Stimulated activated CD4-positive, alpha-beta T cell treated with anti-CD3 and anti-CD28 coated beads, TNF-alpha, amount 100 ng/mL, for 24 hours (primary cell): Measurements from ENCODE around the gene GSK3A.
A peak's percentile ranks its signal among the peaks of the same experiment; 100 is the strongest.

Experiments
- DNase-seq, 3 experiments: peaks; one replicate each; pipeline ENCODE4 v3.0.0-alpha.2; 2020; ENCODE audit warnings: low read depth in 3 of 3

The GSK3A gene

GRCh38 chr19:42281146-42281826 lies 38.9 kb upstream of the GSK3A start:
- no peak for DNase-seq

DNA sequence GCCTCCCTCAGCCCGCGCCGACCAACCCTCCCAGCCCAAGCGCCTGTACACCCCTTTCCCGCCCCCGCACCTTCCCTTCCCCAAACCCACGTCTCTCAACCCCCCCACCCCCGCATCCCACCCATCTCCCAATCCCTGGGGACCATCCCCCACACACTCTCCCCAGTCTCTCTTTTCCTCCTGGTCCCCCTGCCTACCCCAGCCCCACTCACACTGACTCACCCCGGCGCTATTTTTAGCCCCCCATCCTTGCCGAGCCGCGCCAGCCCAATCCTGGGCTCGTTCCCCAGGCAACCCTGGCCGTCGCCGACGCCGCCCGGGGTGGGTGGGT lies 38.4 kb upstream of the GSK3A start:
- DNase-seq, result no peak

DNA sequence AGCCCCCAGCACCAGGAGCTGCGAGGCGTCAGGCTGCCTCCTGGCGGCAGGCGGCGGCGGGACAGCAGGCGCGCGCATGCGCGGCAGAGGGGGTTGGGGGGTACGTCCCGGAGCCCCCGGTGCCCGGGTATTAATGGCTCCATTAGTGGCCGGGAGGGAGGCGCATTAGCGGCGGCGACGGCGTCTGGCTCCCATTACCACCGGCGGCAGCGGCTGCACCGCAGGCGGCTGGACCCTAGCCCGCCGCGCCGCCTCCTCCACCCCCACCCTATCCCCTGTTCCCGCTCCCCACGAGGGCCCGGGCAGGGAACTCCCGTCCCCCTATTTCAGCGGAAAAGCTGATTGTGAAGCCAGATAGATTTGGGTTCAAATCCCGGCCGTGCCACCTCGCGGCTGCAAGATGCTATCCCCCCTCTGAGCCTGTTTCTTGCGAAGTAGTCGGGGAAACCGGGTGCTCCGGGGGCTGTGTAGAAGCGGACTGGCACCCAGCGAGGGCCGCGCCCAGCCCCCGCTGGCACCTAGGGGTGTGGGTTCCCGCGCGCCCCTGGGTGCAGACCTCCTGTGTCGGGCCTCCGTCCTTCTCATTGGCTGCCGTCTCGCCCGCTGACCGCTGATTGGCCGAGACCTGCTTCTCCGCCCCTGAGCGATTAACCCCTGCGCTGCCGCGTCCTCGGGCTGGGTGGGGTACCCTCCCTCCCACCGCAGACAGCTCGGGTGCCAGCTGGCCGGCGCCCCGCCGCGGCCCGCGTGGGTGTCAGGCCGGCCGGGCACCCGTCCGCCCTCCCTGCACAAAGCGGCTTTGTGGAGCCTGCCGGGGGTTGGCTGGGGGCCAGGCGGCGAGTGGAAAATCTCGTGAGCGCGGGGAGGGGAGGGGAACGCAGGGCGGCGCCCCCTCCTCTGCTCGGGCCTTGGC lies 37.8 kb upstream of the GSK3A start:
- DNase-seq, result peak; percentile 65 to 89 (median 73)

GRCh38 chr19:42279155-42279901 lies 36.9 kb upstream of the GSK3A start:
- DNase-seq, result no peak

DNA sequence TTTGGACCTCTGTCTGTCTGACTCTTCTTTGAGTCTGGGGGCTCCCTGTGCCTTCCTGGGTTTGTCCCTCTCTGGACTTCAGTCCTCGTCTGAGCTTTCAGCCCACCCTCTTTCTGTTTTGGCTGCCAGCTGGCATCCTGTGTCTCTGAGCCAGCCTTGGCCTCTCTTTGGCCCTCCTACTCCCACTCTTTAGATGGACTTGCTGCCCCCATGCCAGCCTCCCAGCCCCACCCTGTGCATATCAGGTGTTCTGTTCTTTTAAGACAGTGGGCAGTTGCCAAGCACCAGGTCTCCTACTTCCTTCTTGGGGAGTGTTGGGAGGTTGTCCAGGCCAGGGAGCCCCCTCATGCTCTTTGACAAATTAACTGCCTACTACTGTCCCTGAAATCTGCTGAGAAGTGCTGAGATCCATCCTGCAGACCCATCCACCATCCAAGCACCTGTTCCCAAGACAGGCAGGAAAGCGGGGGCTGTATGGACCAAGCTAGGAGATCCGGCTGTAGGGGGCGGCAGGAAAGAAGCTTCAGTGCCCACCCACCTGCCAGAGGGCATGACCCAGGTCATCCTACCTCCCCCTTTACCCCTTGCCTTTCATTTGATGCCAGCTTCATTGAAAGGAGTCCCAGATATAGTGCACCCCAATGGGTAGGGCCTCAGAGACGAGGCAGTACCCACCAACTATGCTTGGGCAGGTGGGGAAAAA lies 36.2 kb upstream of the GSK3A start:
- no peak for DNase-seq

GRCh38 chr19:42277821-42278451 lies 35.5 kb upstream of the GSK3A start:
- no peak for DNase-seq

DNA sequence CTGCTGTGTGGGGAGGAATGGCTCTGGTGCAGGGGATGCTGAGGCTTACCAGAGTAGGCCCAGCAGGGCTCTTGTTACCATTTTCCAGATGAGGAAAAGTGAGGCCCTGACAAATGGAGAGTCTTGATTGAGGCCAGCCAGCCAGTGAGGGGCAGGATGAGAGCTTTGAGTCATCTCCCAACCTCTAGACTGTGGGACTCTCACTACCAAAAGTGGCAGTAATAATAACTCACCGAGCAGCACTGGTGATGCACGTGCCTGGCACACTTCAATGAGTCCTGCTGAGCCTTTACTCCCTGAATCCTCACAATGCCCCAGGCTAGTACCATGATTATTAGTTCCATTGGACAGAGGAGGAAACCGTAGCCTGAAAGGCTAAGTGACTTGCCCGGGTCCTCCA lies 34.4 kb upstream of the GSK3A start:
- no peak for DNase-seq

GRCh38 chr19:42276284-42276683 lies 33.9 kb upstream of the GSK3A start:
- DNase-seq, result no peak

- no peak for DNase-seq
Observed at GRCh38 chr19:42275517-42275916, 33.1 kb upstream of the GSK3A start.

DNA sequence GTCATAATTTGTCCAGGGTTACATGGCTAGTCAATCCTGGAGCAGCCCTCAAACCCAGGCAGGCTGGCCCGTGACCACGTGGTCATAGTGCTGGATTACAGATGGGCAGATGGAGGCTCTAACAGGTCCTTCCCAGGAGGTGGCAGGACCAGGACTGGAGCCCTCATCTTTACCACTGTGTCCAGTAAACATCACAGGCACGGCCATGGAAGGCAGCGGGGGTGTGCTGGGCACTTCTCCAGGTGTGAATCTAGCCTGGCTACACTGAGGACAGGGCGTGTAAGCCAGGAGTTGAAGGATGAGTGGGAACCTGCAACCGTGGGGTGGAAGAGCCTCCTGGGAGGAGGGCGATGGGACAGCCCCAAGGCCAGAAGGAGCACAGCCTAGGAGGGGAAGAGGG lies 32.7 kb upstream of the GSK3A start:
- no peak for DNase-seq

- DNase-seq, result no peak
Observed at GRCh38 chr19:42274065-42274682, 31.8 kb upstream of the GSK3A start.

DNA sequence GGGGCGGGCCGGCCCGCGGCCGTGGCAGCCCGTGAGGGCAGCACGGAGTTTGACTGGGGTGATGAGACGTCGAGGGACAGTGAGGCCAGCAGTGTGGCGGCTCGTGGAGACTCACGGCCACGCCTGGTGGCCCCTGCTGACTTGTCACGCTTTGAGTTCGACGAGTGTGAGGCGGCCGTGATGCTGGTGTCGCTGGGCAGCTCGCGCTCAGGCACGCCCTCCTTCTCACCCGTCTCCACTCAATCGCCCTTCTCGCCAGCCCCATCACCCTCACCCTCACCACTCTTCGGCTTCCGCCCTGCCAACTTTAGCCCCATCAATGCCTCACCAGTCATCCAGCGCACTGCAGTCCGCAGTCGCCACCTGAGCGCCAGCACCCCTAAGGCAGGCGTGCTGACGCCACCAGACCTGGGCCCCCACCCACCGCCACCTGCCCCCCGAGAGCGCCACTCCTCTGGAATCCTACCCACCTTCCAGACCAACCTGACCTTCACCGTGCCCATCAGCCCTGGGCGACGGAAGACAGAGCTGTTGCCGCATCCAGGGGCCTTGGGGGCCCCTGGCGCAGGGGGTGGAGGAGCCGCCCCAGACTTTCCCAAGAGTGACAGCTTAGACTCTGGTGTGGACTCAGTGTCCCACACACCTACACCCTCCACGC lies 31.1 kb upstream of the GSK3A start:
- no peak for DNase-seq

DNA sequence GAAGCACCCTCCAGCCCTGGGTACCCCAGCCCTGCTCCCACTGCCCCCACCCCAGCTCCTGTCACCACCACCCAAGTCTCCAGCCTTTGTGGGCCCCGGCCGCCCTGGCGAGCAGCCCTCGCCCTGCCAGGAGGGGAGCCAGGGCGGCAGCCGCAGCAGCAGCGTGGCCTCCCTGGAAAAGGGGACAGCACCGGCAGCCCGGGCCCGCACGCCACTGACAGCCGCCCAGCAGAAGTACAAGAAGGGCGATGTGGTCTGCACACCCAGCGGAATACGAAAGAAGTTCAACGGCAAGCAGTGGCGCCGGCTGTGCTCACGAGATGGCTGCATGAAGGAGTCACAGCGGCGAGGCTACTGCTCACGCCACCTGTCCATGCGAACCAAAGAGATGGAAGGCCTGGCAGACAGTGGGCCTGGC lies 30.6 kb upstream of the GSK3A start:
- DNase-seq, result no peak

DNA sequence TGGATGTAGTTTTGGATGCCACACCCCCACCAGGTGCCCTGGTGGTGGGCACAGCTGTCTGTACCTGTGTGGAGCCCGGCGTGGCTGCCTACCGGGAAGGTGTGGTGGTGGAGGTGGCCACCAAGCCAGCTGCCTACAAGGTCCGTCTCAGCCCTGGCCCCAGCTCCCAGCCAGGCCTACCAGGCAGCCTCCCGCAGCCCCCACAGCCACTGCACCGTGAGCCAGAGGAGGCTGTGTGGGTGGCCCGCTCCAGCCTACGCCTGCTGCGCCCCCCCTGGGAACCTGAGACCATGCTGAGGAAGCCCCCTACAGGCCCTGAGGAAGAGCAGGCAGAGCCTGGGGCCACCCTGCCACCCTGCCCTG lies 30.1 kb upstream of the GSK3A start:
- no peak for DNase-seq

DNA sequence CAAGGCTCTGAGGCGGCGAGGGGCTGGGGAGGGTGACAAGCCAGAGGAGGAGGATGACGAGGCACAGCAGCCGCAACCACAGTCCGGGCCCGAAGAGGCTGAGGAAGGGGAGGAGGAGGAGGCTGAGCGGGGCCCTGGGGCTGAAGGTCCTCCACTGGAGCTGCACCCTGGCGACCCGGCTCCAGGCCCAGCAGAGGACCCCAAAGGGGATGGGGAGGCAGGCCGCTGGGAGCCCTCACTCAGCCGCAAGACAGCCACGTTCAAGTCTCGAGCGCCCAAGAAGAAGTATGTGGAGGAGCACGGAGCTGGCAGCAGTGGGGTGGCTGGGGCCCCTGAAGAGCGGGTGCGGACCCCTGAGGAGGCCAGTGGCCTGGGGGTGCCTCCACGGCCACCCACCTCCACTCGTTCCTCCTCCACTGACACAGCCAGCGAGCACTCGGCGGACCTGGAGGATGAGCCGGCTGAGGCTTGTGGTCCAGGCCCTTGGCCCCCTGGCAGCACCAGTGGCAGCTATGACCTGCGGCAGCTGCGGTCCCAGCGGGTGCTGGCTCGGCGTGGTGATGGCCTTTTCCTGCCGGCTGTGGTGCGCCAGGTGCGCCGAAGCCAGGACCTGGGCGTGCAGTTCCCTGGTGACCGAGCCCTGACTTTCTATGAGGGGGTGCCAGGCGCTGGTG lies 29.6 kb upstream of the GSK3A start:
- DNase-seq, result no peak

GRCh38 chr19:42271045-42271419 lies 28.6 kb upstream of the GSK3A start:
- DNase-seq, result no peak

DNA sequence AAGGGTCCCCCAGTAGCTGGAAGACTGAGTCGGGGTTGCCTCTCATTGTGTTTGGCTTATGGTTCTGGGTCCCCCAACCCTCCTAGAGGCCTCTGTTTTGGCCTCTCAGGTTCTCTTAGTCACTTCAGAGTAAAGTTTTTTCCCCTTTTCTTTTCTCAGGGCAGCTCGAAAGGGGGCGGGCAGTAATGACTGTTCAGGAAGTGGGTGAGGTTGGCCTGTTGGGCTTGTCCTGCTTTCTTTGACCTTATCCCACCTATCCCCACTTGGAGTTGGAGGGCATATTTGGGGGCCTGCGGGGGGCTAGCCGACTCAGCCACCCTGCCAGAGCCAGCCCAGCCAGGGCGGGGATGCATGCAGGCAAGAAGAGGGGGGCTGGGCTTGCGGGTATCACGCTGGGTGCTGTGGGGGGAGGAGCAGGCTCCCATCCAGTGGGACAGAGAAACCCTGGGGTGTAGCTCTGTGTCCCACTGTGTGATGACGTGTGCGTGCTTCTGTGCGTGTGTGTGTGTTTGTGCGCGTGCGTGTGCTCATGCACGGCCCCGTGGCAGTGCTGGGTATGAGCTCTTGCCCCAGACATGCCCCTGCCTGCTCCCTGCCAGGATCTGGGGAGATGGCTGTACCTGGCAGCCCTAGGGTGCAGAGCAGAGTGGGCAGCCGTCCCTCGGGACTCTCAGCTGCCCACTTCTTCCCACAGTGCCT lies 28.1 kb upstream of the GSK3A start:
- peak in 2 of 3 experiments; percentile 51 to 69 for DNase-seq

DNA sequence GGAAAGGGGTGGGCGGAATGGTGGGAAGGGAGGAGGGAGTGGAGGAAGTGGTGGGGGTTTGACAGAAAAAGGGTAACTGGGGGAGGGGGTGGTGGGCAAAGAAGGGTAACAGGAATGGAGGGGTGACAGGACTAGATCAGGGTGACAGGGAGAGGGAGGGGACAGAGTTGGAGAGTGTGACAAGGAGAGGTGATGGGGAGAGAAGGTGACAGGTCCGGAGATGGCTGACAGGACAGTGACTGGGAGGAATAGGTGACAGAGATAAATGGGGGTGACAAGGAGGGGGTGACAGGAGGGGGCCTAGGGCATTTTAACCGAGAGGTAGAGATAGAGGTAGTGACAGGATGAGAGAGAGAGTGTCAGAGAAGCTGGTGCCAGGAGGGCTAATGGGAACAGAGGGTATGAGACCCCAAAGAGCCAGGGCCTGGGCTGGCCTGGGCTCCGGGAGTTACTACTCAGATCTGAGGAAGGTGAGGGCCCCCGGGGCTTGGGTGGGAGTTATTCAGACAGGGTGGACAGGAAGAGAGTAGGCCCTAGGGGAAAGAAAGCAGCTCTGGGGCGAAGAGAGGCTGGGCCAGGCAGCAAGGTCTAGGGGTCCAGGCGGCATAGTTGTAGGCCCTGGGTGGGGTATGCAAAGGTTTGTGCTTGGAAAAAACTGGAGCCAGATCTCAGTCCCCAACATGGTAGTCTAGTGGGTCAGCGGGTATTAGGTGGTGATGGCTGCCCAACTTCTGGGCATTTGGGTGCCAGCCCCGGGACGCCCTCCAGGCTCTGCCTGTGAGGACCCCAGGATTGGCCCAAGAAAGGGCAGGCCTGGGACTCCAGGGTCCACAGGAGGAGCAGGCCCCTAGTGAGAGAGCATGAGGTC lies 27.3 kb upstream of the GSK3A start:
- DNase-seq, result no peak
